H1 (cell line): ENCODE results near the gene GAREM2.

Experiments used
- CHD1 ChIP-seq: IDR thresholded peaks from 2 replicates; pipeline ENCODE4 v1.6.1; 2012; ENCODE audit warnings: low read depth, low read length, improper control_type of control experiment
- TF ChIP-seq, protein P1 (sequence below), 3 experiments: IDR thresholded peaks; 1 replicate in 2 of 3; 2 replicates in 1 of 3; pipeline versions ENCODE4 v1.5.1 to v1.6.1; 2011; ENCODE audit warnings: low read length in 3 of 3, mild to moderate bottlenecking in 3 of 3, inconsistent platforms in 2 of 3, low read depth in 1 of 3, moderate library complexity in 1 of 3; ENCODE audit not compliant: insufficient read depth in 1 of 3; ENCODE audit errors: control extremely low read depth in 1 of 3

- no peak for TF ChIP-seq CHD1
- TF ChIP-seq, protein P1, sequence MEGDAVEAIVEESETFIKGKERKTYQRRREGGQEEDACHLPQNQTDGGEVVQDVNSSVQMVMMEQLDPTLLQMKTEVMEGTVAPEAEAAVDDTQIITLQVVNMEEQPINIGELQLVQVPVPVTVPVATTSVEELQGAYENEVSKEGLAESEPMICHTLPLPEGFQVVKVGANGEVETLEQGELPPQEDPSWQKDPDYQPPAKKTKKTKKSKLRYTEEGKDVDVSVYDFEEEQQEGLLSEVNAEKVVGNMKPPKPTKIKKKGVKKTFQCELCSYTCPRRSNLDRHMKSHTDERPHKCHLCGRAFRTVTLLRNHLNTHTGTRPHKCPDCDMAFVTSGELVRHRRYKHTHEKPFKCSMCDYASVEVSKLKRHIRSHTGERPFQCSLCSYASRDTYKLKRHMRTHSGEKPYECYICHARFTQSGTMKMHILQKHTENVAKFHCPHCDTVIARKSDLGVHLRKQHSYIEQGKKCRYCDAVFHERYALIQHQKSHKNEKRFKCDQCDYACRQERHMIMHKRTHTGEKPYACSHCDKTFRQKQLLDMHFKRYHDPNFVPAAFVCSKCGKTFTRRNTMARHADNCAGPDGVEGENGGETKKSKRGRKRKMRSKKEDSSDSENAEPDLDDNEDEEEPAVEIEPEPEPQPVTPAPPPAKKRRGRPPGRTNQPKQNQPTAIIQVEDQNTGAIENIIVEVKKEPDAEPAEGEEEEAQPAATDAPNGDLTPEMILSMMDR (IDR thresholded peaks at IDR 0.05; ENCODE audit: control extremely low read depth in 1 of 3, insufficient read depth in 1 of 3, low read depth in 1 of 3, low read length in 3 of 3) = no peak
Observed at GRCh38 chr2:26177122-26177521, 4.2 kb downstream of the GAREM2 start.
